Bronchial epithelial cell (primary cell): ENCODE measurements around the gene FRMD3. TPM values are rescaled to one million over a fixed set of nuclear protein-coding genes. Genes with fewer than 3 reads are reported as not detected.
A peak's percentile ranks its signal among the peaks of the same experiment; 100 is the strongest.

Experiments
- DNase-seq: peaks from one replicate; pipeline ENCODE4 v3.0.0-alpha.2; 2010; ENCODE audit warnings: low read depth
- FAIRE-seq: peaks from 2 replicates; lab custom pipeline; 2011; peaks lifted over from hg19 to GRCh38; lab: Jason Lieb, UNC
- H3K27me3 ChIP-seq: 2 replicates; pipeline ENCODE4 v1.5.1; 2011; ENCODE audit warnings: low read length; ENCODE audit not compliant: control insufficient read depth, insufficient read depth
- H3K36me3 ChIP-seq: 2 replicates; pipeline ENCODE4 v1.5.1; 2011; ENCODE audit warnings: low read length; ENCODE audit not compliant: control insufficient read depth, insufficient read depth
- H3K4me3 ChIP-seq: 2 replicates; pipeline ENCODE4 v1.5.1; 2011; ENCODE audit warnings: mild to moderate bottlenecking, low read depth, low read length, control low read depth
- CTCF ChIP-seq: IDR thresholded peaks from 2 replicates; pipeline ENCODE4 v1.5.1; 2011; ENCODE audit warnings: mild to moderate bottlenecking, moderate library complexity, low read length, control low read depth, inconsistent platforms; ENCODE audit not compliant: insufficient read depth, severe bottlenecking
- total RNA-seq: library from RNA; depleted of rRNA; stranded (reverse); fragments of >200 nt; gene quantifications from 2 replicates; pipeline ENCODE4 v1.2.1, GENCODE V29; 2014

The FRMD3 gene
- total RNA-seq, 1 donor from 2014 or later, result under 0.01 TPM

- DNase-seq, result no peak
- Histone ChIP-seq H3K4me3 (no peak overlapping the region), H3K36me3 (no peaks in the 10 kb centered on the region), H3K27me3 (no peaks in the 10 kb centered on the region)
- TF ChIP-seq CTCF, result no peak
- no peak for FAIRE-seq
These were observed 132.4 kb downstream of the FRMD3 start for GRCh38 chr9:83405759-83406158.

GRCh38 chr9:83403527-83404238 is 134.5 kb downstream of the FRMD3 start:
- Histone ChIP-seq H3K4me3 (no peak overlapping the region), H3K36me3 (no peaks in the 10 kb centered on the region), H3K27me3 (no peaks in the 10 kb centered on the region)
- TF ChIP-seq CTCF, result no peak
- FAIRE-seq, result no peak
- DNase-seq, result peak; percentile 13

- no peak for TF ChIP-seq CTCF
- DNase-seq (no peak), FAIRE-seq (no peak)
- no peaks in the 10 kb centered on the region for H3K36me3 ChIP-seq
- no peak overlapping the region for H3K4me3 ChIP-seq
- no peaks in the 10 kb centered on the region for H3K27me3 ChIP-seq
These were observed 136.8 kb downstream of the FRMD3 start for GRCh38 chr9:83401328-83401900.

GRCh38 chr9:83396813-83397212 is 141.4 kb downstream of the FRMD3 start:
- Histone ChIP-seq H3K36me3 (no peaks in the 10 kb centered on the region), H3K4me3 (no peak overlapping the region), H3K27me3 (no peaks in the 10 kb centered on the region)
- DNase-seq (no peak), FAIRE-seq (no peak)
- no peak for TF ChIP-seq CTCF

- H3K36me3 ChIP-seq, result no peaks in the 10 kb centered on the region
These were observed 141.9 kb downstream of the FRMD3 start for GRCh38 chr9:83396342-83396741.

More at GRCh38 chr9:83396342-83396741, 141.9 kb downstream of the FRMD3 start:
- no peak for TF ChIP-seq CTCF
- DNase-seq (no peak), FAIRE-seq (no peak)
- no peak overlapping the region for H3K4me3 ChIP-seq
- no peaks in the 10 kb centered on the region for H3K27me3 ChIP-seq
